Liver (tissue), 9 donors: ENCODE data around the gene SLC25A44. TPM values are rescaled to one million over a fixed set of nuclear protein-coding genes. Genes with fewer than 3 reads are reported as not detected.

Experiments
- DNase-seq: peaks from one replicate; pipeline ENCODE4 v3.0.0-alpha.2; 2017; ENCODE audit warnings: low spot score
- H3K27ac ChIP-seq, 2 donors: one replicate each; pipeline ENCODE4 v1.7.0; 2013; ENCODE audit warnings: inconsistent platforms in 2 of 2, low read length in 2 of 2, control low read depth in 1 of 2, low read depth in 1 of 2, mild to moderate bottlenecking in 1 of 2
- H3K27me3 ChIP-seq, 4 donors: one replicate each; pipeline versions ENCODE4 v1.6.1 to v1.7.0; 2013; ENCODE audit warnings: low read length in 3 of 4, inconsistent platforms in 1 of 4, mild to moderate bottlenecking in 1 of 4, moderate library complexity in 1 of 4; ENCODE audit not compliant: control insufficient read depth in 4 of 4, insufficient read depth in 4 of 4
- H3K36me3 ChIP-seq, 4 donors: one replicate each; pipeline versions ENCODE4 v1.6.1 to v1.7.0; 2013; ENCODE audit warnings: low read length in 3 of 4, mild to moderate bottlenecking in 3 of 4, low read depth in 1 of 4, moderate library complexity in 1 of 4; ENCODE audit not compliant: control insufficient read depth in 4 of 4, insufficient read depth in 3 of 4
- H3K4me1 ChIP-seq, 4 donors: one replicate each; pipeline versions ENCODE4 v1.6.1 to v1.7.0; 2013; ENCODE audit warnings: low read length in 3 of 4, mild to moderate bottlenecking in 3 of 4, moderate library complexity in 1 of 4; ENCODE audit not compliant: control insufficient read depth in 4 of 4, insufficient read depth in 4 of 4
- H3K4me3 ChIP-seq, 3 donors: one replicate each; pipeline versions ENCODE4 v1.6.1 to v1.7.0; 2013; ENCODE audit warnings: low read length in 3 of 3, control low read depth in 1 of 3, low read depth in 1 of 3, mild to moderate bottlenecking in 1 of 3
- H3K9ac ChIP-seq, 2 donors: one replicate each; pipeline ENCODE4 v1.7.0; 2013; ENCODE audit warnings: low read length in 2 of 2, mild to moderate bottlenecking in 2 of 2, moderate library complexity in 2 of 2, control low read depth in 1 of 2, low read depth in 1 of 2
- H3K9me3 ChIP-seq, 4 donors: one replicate each; pipeline versions ENCODE4 v1.6.1 to v1.7.0; 2013; ENCODE audit warnings: low read length in 3 of 4; ENCODE audit not compliant: control insufficient read depth in 4 of 4
- ATF3 ChIP-seq: IDR thresholded peaks from 2 replicates; pipeline ENCODE4 v1.6.1; 2016; ENCODE audit warnings: antibody characterized with exemption
- CTCF ChIP-seq: fragments of 150-350 bp; IDR thresholded peaks from 2 replicates; pipeline ENCODE4 v1.5.1; 2017; ENCODE audit warnings: improper control_type of control experiment, low read depth, low read length; ENCODE audit not compliant: missing input control
- FOXA2 ChIP-seq: IDR thresholded peaks from 2 replicates; pipeline ENCODE4 v1.6.1; 2016; ENCODE audit warnings: antibody characterized with exemption
- HNF4A ChIP-seq, 2 donors: conservative IDR thresholded peaks; 2 replicates each; pipeline ENCODE4 v1.6.1; 2016; ENCODE audit warnings: antibody characterized with exemption in 2 of 2, mild to moderate bottlenecking in 2 of 2
- HNF4G ChIP-seq: IDR thresholded peaks from 2 replicates; pipeline ENCODE4 v1.6.1; 2016; ENCODE audit warnings: antibody characterized with exemption
- JUND ChIP-seq, 2 donors: IDR thresholded peaks; 2 replicates each; pipeline ENCODE4 v1.6.1; 2016; ENCODE audit warnings: antibody characterized with exemption in 2 of 2
- RAD21 ChIP-seq, 2 donors: IDR thresholded peaks; 2 replicates each; pipeline ENCODE4 v1.6.1; 2016; ENCODE audit warnings: antibody characterized with exemption in 2 of 2, mild to moderate bottlenecking in 2 of 2
- REST ChIP-seq: IDR thresholded peaks from 2 replicates; pipeline ENCODE4 v1.6.1; 2016; ENCODE audit warnings: antibody characterized with exemption, mild to moderate bottlenecking
- RXRA ChIP-seq, 2 donors: IDR thresholded peaks; 2 replicates each; pipeline ENCODE4 v1.6.1; 2017 to 2018; ENCODE audit warnings: antibody characterized with exemption in 2 of 2, mild to moderate bottlenecking in 1 of 2
- SP1 ChIP-seq: IDR thresholded peaks from 2 replicates; pipeline ENCODE4 v1.6.1; 2018; ENCODE audit warnings: antibody characterized with exemption, mild to moderate bottlenecking
- TAF1 ChIP-seq: conservative IDR thresholded peaks from 2 replicates; pipeline ENCODE4 v1.6.1; 2016; ENCODE audit warnings: antibody characterized with exemption, mild to moderate bottlenecking
- YY1 ChIP-seq: IDR thresholded peaks from 2 replicates; pipeline ENCODE4 v1.6.1; 2016; ENCODE audit warnings: antibody characterized with exemption, mild to moderate bottlenecking
- ZBTB33 ChIP-seq: IDR thresholded peaks from 2 replicates; pipeline ENCODE4 v1.6.1; 2016; ENCODE audit warnings: antibody characterized with exemption
- WGBS: extraction: QIAGEN DNeasy Blood & Tissue Kit; methylation state at CpG from one replicate; pipeline ENCODE4 v1.1.7; 2013; 5-methylcytosine and 5-hydroxymethylcytosine counted together
- polyA plus RNA-seq, 2 donors: library from polyadenylated mRNA; stranded (reverse) in 1 of 2; unstranded in 1 of 2; fragments of 200-250 nt in 1 of 2; fragments of >200 nt in 1 of 2; fragmentation: Nextera tagmentation in 1 of 2; extraction: Ambion mirVana in 1 of 2; gene quantifications; one replicate each; pipeline versions ENCODE4 v1.2.1 to v1.2.3, GENCODE V29; 2013 to 2015
- total RNA-seq, 2 donors: library from RNA; depleted of rRNA; stranded (reverse); fragments of >200 nt; gene quantifications; one replicate each; pipeline ENCODE4 v1.2.3, GENCODE V29; 2014
- donor health status: healthy.
- donor health status: healthy.
- donor health status: healthy.
- donor health status: healthy.
- donor health status: healthy.

The SLC25A44 gene
- total and polyA plus RNA-seq, 4 donors, result 10.2 to 21.8 (median 15.9) TPM

- TF ChIP-seq TAF1, result no peak
- TF ChIP-seq SP1, result no peak
- TF ChIP-seq JUND (IDR thresholded peaks at IDR 0.05), result no peak
Observed at GRCh38 chr1:156236164-156236563, 42.3 kb downstream of the SLC25A44 start (continued).

- DNase-seq, result no peak
- Histone ChIP-seq H3K27ac (no peak overlapping the region), H3K4me1 (no peaks in the 10 kb centered on the region), H3K36me3 (peaks cover 10 to 57% (median 30%) of the 10 kb centered on the region in 4 donors), H3K27me3 (no peaks in the 10 kb centered on the region), H3K9me3 (no peaks in the 10 kb centered on the region), H3K9ac (no peak overlapping the region), H3K4me3 (no peak overlapping the region)
- no peak for TF ChIP-seq CTCF
- no peak for TF ChIP-seq ATF3
- no peak for TF ChIP-seq HNF4A (conservative IDR thresholded peaks at IDR 0.05)
- no peak for TF ChIP-seq SP1
- TF ChIP-seq FOXA2, result no peak
- TF ChIP-seq YY1, result no peak
- no peak for TF ChIP-seq ZBTB33
- TF ChIP-seq TAF1, result no peak
- no peak for TF ChIP-seq RXRA (IDR thresholded peaks at IDR 0.05)
- TF ChIP-seq HNF4G, result no peak
- TF ChIP-seq JUND (IDR thresholded peaks at IDR 0.05), result no peak
- WGBS, result 96% methylated on average over 5 of the region's 5 CpGs
Observed at GRCh38 chr1:156238248-156238647, 44.3 kb downstream of the SLC25A44 start.

- no peak for DNase-seq
- peaks cover 2 to 39% (median 25%) of the 10 kb centered on the region in 4 donors for H3K36me3 ChIP-seq
Observed at GRCh38 chr1:156241311-156241811, 47.5 kb downstream of the SLC25A44 start.

More at GRCh38 chr1:156241311-156241811, 47.5 kb downstream of the SLC25A44 start:
- peaks cover 4 to 12% (median 8%) of the 10 kb centered on the region in 4 donors for H3K4me1 ChIP-seq
- WGBS, result 76% methylated on average over 15 of the region's 15 CpGs
- no peak overlapping the region for H3K4me3 ChIP-seq
- H3K9me3 ChIP-seq, result no peaks in the 10 kb centered on the region
- no peaks in the 10 kb centered on the region for H3K27me3 ChIP-seq
- TF ChIP-seq HNF4G, result no peak
- no peak for TF ChIP-seq REST
- TF ChIP-seq RAD21 (IDR thresholded peaks at IDR 0.05), result no peak
- no peak overlapping the region for H3K27ac ChIP-seq
- no peak overlapping the region for H3K9ac ChIP-seq
